GM19467 (cell line): ENCODE results near the gene DIP2A.
"Not testable (repeated sequence)": the region's sequence is repeated elsewhere in the genome, so short reads cannot be mapped to it uniquely, and the experiment has no call there.

Source experiments
- ATAC-seq: cut with Tn5 transposase; IDR thresholded peaks from one replicate; pipeline ENCODE4 v1.9.1; 2021; ENCODE audit warnings: mild to moderate bottlenecking, moderate library complexity; ENCODE audit not compliant: unreplicated experiment

DIP2A gene

DNA sequence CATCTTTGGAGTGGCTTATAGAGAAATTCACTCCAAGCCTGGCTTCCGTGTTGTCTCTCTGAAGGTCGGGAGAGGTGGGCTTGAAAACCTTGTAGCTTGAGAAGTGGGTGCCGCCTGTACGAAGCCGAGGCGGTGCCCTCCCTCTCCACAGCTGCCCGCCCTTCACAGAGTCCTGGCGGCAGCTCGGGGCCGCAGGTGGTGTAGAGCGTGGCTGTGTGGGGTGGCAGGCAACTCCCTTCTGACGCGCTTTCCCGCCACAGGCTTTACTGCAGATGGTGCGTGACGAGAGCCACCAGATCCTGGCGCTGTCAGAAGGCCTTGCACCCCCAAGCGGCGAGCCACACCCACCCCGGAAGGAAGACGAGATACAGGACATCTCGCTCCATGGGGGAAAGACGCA lies 33.1 kb upstream of the DIP2A start:
- ATAC-seq, result no peak

DNA sequence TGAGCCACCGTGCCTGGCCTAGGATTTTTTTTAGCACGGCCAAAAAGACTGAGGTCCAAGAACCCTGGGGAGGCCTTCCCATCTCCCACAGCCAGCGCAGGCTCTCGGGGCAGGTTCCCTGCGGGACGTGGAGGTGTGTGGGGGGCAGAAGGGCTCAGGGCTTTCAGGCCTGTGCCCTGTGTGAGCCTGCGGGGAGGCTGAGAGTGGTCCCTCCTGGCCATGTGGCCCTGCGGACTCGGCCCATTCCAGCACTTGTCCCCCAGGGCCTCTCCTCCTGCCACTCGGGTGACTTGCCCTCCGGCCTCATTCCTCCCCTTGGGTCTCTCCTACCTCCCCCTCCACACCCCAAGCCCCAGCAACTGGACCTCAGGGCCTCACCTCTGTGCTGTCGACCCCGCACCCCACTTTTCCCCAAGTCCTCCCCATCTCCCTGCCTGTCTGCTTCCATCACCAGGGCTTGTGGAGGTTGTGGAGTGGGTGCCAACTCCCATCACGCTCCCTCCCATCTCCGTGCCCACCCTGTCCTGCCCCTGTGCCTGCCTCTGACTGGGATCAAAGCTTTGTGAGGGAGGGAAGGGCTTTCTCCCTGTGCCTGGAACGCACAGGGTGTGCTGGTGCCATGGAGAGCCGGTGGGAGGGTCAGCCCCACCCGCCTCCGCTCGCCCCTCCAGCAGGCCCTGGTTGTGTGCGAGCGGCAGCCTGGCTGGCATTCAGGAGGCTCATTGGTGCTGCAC lies 32.2 kb upstream of the DIP2A start:
- no peak for ATAC-seq

DNA sequence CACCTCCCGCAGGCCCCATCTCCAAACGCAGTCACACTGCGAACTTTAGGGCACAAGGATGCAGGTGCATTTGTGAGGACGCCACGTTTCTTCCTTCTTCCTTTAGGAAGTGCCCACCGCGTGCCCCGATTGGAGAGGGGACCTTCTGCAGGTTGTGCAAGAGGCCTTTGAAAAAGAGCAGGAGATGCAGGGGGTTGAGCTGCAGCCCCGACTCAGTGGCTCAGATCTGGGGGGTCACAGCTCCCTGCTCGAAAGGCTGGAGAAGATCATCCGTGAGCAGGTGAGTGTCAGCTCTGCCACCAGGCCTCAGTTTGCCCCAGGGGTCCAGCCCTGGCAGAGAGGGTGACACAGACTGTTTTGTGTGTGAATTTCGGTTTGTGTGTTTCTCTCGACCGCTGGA lies 31.2 kb upstream of the DIP2A start:
- no peak for ATAC-seq

DNA sequence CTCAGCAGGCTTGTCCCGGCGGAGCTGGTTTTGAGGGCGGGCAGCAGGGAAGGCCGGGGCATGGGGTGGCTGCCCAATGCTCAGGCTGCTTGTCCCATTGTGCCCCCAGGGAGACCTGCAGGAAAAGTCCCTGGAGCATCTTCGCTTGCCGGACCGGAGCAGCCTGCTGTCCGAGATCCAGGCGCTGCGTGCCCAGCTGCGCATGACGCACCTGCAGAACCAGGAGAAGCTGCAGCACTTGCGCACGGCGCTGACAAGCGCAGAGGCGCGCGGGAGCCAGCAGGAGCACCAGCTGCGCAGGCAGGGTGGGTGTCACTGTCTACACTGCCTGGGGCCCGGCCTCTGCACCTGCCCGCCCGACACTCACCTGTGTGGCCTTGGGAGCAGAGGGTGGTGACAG lies 30.4 kb upstream of the DIP2A start:
- ATAC-seq, result no peak

- no peak for ATAC-seq
Measured at GRCh38 chr21:46428987-46429710, 29.5 kb upstream of the DIP2A start.

- ATAC-seq, result no peak
Measured at GRCh38 chr21:46429754-46430681, 28.7 kb upstream of the DIP2A start.

GRCh38 chr21:46431448-46431847 lies 27.2 kb upstream of the DIP2A start:
- no peak for ATAC-seq

- ATAC-seq, result no peak
Measured at GRCh38 chr21:46431884-46432488, 26.7 kb upstream of the DIP2A start.

GRCh38 chr21:46433116-46433515 lies 25.6 kb upstream of the DIP2A start:
- not testable (repeated sequence) for ATAC-seq

DNA sequence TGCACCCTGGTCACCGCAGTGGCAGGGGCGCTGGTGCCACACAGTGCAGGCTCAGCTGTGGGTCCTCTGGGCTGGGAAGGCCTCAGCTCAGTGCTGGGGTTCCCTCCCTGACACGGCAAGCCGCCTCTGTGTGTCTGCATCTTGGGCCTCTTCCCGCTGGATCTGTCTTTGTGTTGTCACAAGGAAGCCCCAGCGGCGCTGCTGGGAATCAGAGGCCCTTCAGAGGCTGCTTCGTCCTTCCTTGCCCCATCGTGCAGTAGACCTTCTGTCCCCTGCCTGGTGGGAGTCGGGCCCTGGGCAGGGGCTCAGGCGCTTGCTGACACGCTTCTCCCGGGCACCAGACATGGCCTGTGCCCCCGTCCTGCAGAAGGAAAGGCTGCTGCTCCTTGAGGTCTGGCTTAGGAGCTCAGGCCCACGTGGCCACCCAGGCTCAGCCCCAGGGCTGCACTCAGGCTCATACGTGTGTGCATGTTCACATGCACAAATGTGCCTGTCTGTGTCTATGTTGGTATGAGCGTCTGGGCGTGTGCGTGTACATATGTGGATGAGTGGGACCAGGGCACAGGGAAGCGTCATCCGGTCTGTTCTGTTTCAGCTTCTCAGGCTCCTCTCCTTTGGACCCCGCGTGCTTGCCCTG lies 24.3 kb upstream of the DIP2A start:
- no peak for ATAC-seq

DNA sequence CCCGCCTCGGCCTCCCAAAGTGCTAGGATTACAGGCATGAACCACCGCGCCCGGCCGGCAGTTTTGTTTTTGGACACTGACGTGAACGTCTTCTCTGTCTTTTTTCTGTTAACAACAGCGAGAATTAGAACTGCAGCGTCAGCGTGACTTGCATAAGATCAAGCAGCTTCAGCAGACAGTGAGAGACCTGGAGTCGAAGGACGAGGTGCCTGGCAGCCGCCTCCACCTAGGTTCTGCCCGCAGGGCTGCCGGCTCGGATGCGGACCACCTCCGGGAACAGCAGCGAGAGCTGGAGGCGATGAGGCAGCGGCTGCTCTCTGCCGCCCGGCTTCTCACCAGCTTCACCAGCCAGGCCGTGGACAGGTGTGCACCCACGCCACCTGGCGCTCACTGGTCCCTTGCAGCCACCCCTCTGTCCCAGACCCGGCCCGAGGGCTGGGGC lies 22.9 kb upstream of the DIP2A start:
- ATAC-seq, result no peak

DNA sequence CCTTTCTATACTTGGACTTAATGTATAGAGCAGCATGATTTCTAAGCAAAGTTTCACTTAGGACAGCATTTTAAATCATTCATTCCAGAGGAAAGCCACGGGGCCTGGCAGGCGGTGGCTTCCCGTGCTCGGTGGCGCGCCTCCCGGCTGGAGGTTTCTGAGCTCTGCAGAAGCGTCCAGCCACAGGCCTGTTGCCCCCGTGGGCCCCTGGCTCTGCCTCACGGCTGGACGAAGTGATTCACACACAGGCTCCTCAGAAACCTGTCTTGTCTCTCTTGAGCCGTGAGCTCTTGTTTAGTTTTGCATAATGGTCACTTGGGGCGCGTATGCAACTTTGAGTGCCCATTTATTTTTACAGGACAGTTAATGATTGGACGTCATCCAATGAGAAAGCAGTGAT lies 22.1 kb upstream of the DIP2A start:
- no peak for ATAC-seq

GRCh38 chr21:46437096-46437498 lies 21.6 kb upstream of the DIP2A start:
- ATAC-seq, result no peak

DNA sequence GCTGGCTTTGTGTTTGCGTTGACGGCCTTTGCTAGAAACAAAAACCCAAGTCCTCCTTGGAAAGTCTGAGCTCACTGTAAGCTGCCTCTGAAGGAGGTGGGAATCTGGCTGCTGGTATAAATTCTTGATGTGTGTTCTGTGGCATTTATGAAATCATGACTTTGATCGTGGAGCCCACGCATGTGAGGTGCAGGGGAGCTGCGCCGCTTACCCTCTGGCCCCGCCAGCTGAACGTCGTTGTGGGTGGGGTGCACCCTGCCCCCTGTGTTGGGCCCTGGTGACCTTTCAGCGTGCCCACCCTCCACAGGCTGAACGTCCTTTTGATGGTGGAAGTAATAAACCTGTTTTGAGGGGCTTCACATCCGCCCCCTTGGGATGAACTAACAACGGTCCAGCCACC lies 21.2 kb upstream of the DIP2A start:
- no peak for ATAC-seq

- ATAC-seq, result no peak
Measured at GRCh38 chr21:46438241-46438640, 20.4 kb upstream of the DIP2A start.

DNA sequence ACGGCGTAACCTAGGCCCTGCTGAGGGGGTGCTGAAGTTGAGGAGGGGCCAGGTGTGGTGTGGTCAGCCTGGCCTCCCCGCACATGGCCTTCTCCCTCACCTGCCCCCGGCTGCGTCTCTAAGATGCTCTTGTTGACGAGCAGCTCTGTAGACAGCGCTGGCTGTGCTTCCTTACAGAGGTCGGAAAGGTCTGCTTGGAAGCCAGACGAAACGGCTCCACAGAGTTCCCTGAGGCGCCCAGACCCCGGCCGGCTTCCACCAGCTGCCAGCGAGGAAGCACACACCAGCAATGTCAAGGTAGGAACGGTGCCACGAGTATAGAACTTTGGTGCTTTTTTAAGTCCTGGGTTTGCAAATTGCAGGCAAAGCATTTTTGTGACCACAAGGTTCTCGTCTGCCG lies 18.8 kb upstream of the DIP2A start:
- no peak for ATAC-seq

DNA sequence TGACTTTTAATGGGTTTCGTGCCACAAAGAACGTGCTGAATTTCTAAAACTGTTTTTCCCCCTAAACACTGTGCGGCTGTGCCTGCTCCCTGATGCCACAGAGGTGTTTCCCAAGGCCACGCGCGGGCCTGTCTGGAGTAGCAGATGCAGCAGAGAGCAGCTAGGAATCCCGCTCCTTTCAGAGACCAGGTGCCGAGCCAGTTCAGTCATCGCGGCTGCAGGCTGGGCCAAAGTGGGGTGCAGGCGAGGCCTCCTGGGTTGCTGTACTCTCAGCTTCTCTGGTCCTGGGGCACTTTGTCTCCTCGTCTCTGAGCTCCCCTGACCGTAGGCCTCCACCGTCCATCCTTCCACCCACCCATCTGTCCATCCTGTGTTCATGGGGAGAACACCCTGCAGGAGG lies 17.4 kb upstream of the DIP2A start:
- no peak for ATAC-seq

DNA sequence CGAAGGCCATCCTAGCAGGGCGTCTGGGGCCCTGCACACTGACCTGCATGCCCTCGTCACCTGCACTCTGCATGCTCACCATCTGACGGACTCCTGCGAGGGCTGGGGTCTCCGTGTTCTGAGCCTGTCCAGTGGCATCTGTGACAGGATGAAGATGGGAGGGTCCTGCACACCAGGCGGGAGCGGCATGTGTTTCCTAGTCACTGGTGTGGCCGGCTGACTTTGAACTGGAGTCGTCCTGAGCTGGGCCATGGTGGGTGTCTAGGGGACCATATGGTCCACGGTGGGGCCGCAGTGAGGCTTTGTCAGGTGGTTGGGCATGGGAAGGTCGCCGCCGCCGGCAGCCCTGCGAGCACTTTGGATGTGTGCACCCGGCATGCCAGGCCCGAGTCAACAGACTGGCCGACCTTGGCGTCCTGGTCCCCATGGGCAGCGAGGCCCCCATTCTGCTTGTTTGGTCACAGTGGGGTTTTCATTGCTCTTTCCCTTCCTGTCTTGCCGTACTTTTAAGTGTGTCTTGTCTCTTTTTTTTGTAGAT lies 16.7 kb upstream of the DIP2A start:
- no peak for ATAC-seq

DNA sequence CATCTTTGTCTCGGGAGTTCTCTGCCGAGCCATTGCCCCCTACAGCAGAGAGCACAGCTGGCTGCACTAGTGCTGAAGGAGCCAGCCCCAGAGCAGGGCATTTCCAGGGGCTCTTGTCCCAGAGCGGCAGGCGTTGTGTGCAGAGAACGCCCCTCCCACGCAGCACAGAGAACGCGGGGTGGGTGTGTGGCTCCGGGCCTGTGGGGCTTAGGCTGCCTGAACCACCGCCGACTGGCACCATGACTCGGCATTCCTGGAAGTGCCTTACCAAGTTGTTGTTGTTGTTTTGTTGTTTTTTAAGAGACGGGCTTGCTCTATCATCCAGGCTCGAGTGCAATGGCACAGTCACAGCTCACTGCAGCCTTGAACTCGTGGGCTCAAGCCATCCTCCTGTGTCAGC lies 15.8 kb upstream of the DIP2A start:
- ATAC-seq, result no peak

DNA sequence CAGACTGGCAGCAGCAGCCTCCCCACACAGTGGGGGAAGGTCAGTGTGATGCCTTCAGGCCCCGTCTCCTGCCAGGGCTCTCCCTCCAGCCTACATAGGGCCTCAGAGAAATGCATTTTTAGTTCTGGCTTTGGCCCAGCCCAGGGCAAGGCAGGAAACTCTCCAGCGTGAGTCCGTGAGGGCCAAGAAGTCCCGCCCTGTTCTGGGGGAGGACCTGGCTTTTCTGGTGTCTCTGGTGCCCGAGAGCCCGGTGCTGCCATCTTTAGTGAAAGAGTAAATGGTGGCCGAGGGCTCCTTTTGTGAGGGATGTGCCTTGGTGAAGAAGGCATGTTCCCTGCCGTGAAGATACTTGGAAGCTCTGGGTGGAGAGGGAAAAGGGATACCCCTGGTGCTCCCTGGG lies 14.8 kb upstream of the DIP2A start:
- no peak for ATAC-seq
